Skeletal muscle satellite cell (primary cell): Measurements from ENCODE around the gene FLNB.
"Not testable (repeated sequence)": the region's sequence is repeated elsewhere in the genome, so short reads cannot be mapped to it uniquely, and the experiment has no call there.

Experiments
- H3K27me3 ChIP-seq: 2 replicates; pipeline ENCODE4 v1.7.0; 2013; ENCODE audit warnings: low read length; ENCODE audit not compliant: control insufficient read depth, insufficient read depth
- H3K36me3 ChIP-seq: 2 replicates; pipeline ENCODE4 v1.7.0; 2013; ENCODE audit warnings: mild to moderate bottlenecking, control low read depth, low read length; ENCODE audit not compliant: insufficient read depth
- H3K4me1 ChIP-seq: 2 replicates; pipeline ENCODE4 v1.7.0; 2013; ENCODE audit warnings: low read length; ENCODE audit not compliant: control insufficient read depth, insufficient read depth
- H3K4me2 ChIP-seq: 2 replicates; pipeline ENCODE4 v1.7.0; 2013; ENCODE audit warnings: mild to moderate bottlenecking, low read length
- H3K4me3 ChIP-seq: 2 replicates; pipeline ENCODE4 v1.7.0; 2013; ENCODE audit warnings: low read length
- H3K9ac ChIP-seq: 2 replicates; pipeline ENCODE4 v1.7.0; 2013; ENCODE audit warnings: mild to moderate bottlenecking, low read depth, low read length, moderate library complexity
- H3K9me3 ChIP-seq: replicated peaks from 2 replicates; pipeline ENCODE4 v1.7.0; 2013; ENCODE audit warnings: mild to moderate bottlenecking, control low read depth, low read length

FLNB gene

GRCh38 chr3:57983734-57984518, 24.3 kb upstream of the FLNB start:
- Histone ChIP-seq H3K4me1 (peaks cover 22% of the 10 kb centered on the region), H3K4me3 (no peak overlapping the region), H3K9me3 (no peaks in the 10 kb centered on the region), H3K9ac (peak overlapping the region; percentile 25), H3K36me3 (no peaks in the 10 kb centered on the region), H3K27me3 (no peaks in the 10 kb centered on the region), H3K4me2 (peak overlapping the region; percentile 59)

- no peak overlapping the region for H3K4me2 ChIP-seq
- no peaks in the 10 kb centered on the region for H3K9me3 ChIP-seq
- no peak overlapping the region for H3K4me3 ChIP-seq
- H3K27me3 ChIP-seq: no peaks in the 10 kb centered on the region
- H3K4me1 ChIP-seq: peaks cover 22% of the 10 kb centered on the region
- no peaks in the 10 kb centered on the region for H3K36me3 ChIP-seq
- no peak overlapping the region for H3K9ac ChIP-seq
Observed at GRCh38 chr3:57985176-57985983, 22.8 kb upstream of the FLNB start.

GRCh38 chr3:57985984-57986246, 22.3 kb upstream of the FLNB start:
- Histone ChIP-seq H3K4me3 (no peak overlapping the region), H3K27me3 (no peaks in the 10 kb centered on the region), H3K36me3 (no peaks in the 10 kb centered on the region), H3K4me1 (peaks cover 22% of the 10 kb centered on the region), H3K9ac (no peak overlapping the region), H3K9me3 (no peaks in the 10 kb centered on the region), H3K4me2 (no peak overlapping the region)

- no peaks in the 10 kb centered on the region for H3K36me3 ChIP-seq
- no peaks in the 10 kb centered on the region for H3K9me3 ChIP-seq
- no peak overlapping the region for H3K4me3 ChIP-seq
- no peak overlapping the region for H3K4me2 ChIP-seq
- peaks cover 21% of the 10 kb centered on the region for H3K4me1 ChIP-seq
- H3K27me3 ChIP-seq: no peaks in the 10 kb centered on the region
- H3K9ac ChIP-seq: no peak overlapping the region
Observed at GRCh38 chr3:57986261-57986660, 22.0 kb upstream of the FLNB start.

GRCh38 chr3:57989198-57989597, 19.0 kb upstream of the FLNB start:
- H3K4me3 ChIP-seq, H3K4me1 ChIP-seq: not testable (repeated sequence)

GRCh38 chr3:57989646-57990045, 18.6 kb upstream of the FLNB start:
- no peaks in the 10 kb centered on the region for H3K9me3 ChIP-seq
- H3K4me3 ChIP-seq: no peak overlapping the region
- no peak overlapping the region for H3K4me2 ChIP-seq
- H3K9ac ChIP-seq: no peak overlapping the region
- H3K27me3 ChIP-seq: no peaks in the 10 kb centered on the region
- no peaks in the 10 kb centered on the region for H3K36me3 ChIP-seq
- no peaks in the 10 kb centered on the region for H3K4me1 ChIP-seq

More at GRCh38 chr3:57989198-57989597, 19.0 kb upstream of the FLNB start:
- not testable (repeated sequence) for H3K27me3 ChIP-seq, H3K36me3 ChIP-seq, H3K9ac ChIP-seq, H3K9me3 ChIP-seq, H3K4me2 ChIP-seq

- H3K36me3 ChIP-seq: no peaks in the 10 kb centered on the region
- no peak overlapping the region for H3K4me3 ChIP-seq
- no peaks in the 10 kb centered on the region for H3K27me3 ChIP-seq
- H3K4me1 ChIP-seq: no peaks in the 10 kb centered on the region
- H3K9me3 ChIP-seq: no peaks in the 10 kb centered on the region
- no peak overlapping the region for H3K9ac ChIP-seq
- H3K4me2 ChIP-seq: no peak overlapping the region
Observed at GRCh38 chr3:57992452-57993213, 15.6 kb upstream of the FLNB start.

- Histone ChIP-seq H3K9ac (no peak overlapping the region), H3K36me3 (no peaks in the 10 kb centered on the region), H3K27me3 (no peaks in the 10 kb centered on the region), H3K4me2 (no peak overlapping the region), H3K4me1 (peaks cover 11% of the 10 kb centered on the region), H3K9me3 (no peaks in the 10 kb centered on the region), H3K4me3 (no peak overlapping the region)
Observed at GRCh38 chr3:57998366-57999283, 9.6 kb upstream of the FLNB start.

GRCh38 chr3:57999417-58000115, 8.7 kb upstream of the FLNB start:
- no peak overlapping the region for H3K9ac ChIP-seq

GRCh38 chr3:58000306-58001085, 7.7 kb upstream of the FLNB start:
- no peaks in the 10 kb centered on the region for H3K36me3 ChIP-seq
- no peaks in the 10 kb centered on the region for H3K9me3 ChIP-seq
- no peaks in the 10 kb centered on the region for H3K27me3 ChIP-seq
- peaks cover 13% of the 10 kb centered on the region for H3K4me1 ChIP-seq
- no peak overlapping the region for H3K4me3 ChIP-seq
- H3K9ac ChIP-seq: no peak overlapping the region
- H3K4me2 ChIP-seq: no peak overlapping the region

More at GRCh38 chr3:57999417-58000115, 8.7 kb upstream of the FLNB start:
- Histone ChIP-seq H3K4me1 (peaks cover 11% of the 10 kb centered on the region), H3K4me3 (no peak overlapping the region), H3K4me2 (no peak overlapping the region), H3K36me3 (no peaks in the 10 kb centered on the region), H3K27me3 (no peaks in the 10 kb centered on the region), H3K9me3 (no peaks in the 10 kb centered on the region)
